Choroid plexus epithelial cell (primary cell): ENCODE results near the gene SLIT1.

ENCODE experiments used
- DNase-seq: peaks from one replicate; pipeline ENCODE4 v3.0.0-alpha.2; 2010; ENCODE audit warnings: low read depth
- H3K4me3 ChIP-seq: 2 replicates; pipeline ENCODE4 v1.5.1; 2011; ENCODE audit warnings: low read depth, mild to moderate bottlenecking, control low read depth, low read length, moderate library complexity
- CTCF ChIP-seq: conservative IDR thresholded peaks from 2 replicates; pipeline ENCODE4 v1.5.1; 2011; ENCODE audit warnings: low read depth, mild to moderate bottlenecking, control low read depth, inconsistent platforms, low read length, moderate library complexity

The SLIT1 gene

GRCh38 chr10:97012470-97012869 is 173.3 kb downstream of the SLIT1 start:
- H3K4me3 ChIP-seq: no peak overlapping the region
- TF ChIP-seq CTCF: no peak
- DNase-seq: no peak

- DNase-seq: no peak
- TF ChIP-seq CTCF: no peak
- no peak overlapping the region for H3K4me3 ChIP-seq
Observed at GRCh38 chr10:97011397-97011796, 174.4 kb downstream of the SLIT1 start.

GRCh38 chr10:97010695-97011206 is 175.0 kb downstream of the SLIT1 start:
- no peak for TF ChIP-seq CTCF
- DNase-seq: no peak
- no peak overlapping the region for H3K4me3 ChIP-seq

- H3K4me3 ChIP-seq: no peak overlapping the region
- DNase-seq: no peak
- TF ChIP-seq CTCF: no peak
Observed at GRCh38 chr10:97007417-97007816, 178.3 kb downstream of the SLIT1 start.

- no peak for DNase-seq
- no peak overlapping the region for H3K4me3 ChIP-seq
- TF ChIP-seq CTCF: no peak
Observed at GRCh38 chr10:97006364-97006763, 179.4 kb downstream of the SLIT1 start.

GRCh38 chr10:97005349-97005748 is 180.4 kb downstream of the SLIT1 start:
- DNase-seq: no peak
- TF ChIP-seq CTCF: no peak
- no peak overlapping the region for H3K4me3 ChIP-seq

- DNase-seq: no peak
- no peak for TF ChIP-seq CTCF
- no peak overlapping the region for H3K4me3 ChIP-seq
Observed at GRCh38 chr10:97004591-97004990, 181.2 kb downstream of the SLIT1 start.
